GM15510 (cell line): ENCODE data around the gene CD44.

Experiments used
- POLR2A ChIP-seq: IDR thresholded peaks from 3 replicates; pipeline ENCODE4 v1.6.1; 2011; ENCODE audit warnings: borderline replicate concordance; ENCODE audit not compliant: insufficient read length; ENCODE audit errors: extremely low read depth

CD44 gene

GRCh38 chr11:35276396-35277145 is 137.6 kb downstream of the CD44 start:
- no peak for TF ChIP-seq POLR2A

- no peak for TF ChIP-seq POLR2A
Observed at GRCh38 chr11:35277827-35278226, 138.9 kb downstream of the CD44 start.

- TF ChIP-seq POLR2A = no peak
Observed at GRCh38 chr11:35280727-35281126, 141.8 kb downstream of the CD44 start.

- no peak for TF ChIP-seq POLR2A
Observed at GRCh38 chr11:35281169-35281688, 142.3 kb downstream of the CD44 start.
